Activated T-cell treated with anti-CD3 and anti-CD28 coated beads, Interleukin-2, amount 50 U/mL, for 1 hour (primary cell): Measurements from ENCODE around the gene FANCC.
A peak's percentile ranks its signal among the peaks of the same experiment; 100 is the strongest.

Experiments used
- DNase-seq: peaks from one replicate; pipeline ENCODE4 v3.0.0-alpha.2; 2020

The FANCC gene

GRCh38 chr9:95138474-95138873 is 179.0 kb downstream of the FANCC start:
- DNase-seq = no peak

- no peak for DNase-seq
Observed at GRCh38 chr9:95137587-95138145, 179.8 kb downstream of the FANCC start.

GRCh38 chr9:95135756-95136155 is 181.8 kb downstream of the FANCC start:
- DNase-seq = no peak

GRCh38 chr9:95134457-95134881 is 183.0 kb downstream of the FANCC start:
- no peak for DNase-seq

- no peak for DNase-seq
Observed at GRCh38 chr9:95133325-95133705, 184.2 kb downstream of the FANCC start.

GRCh38 chr9:95132366-95133324 is 184.9 kb downstream of the FANCC start:
- no peak for DNase-seq

- DNase-seq = peak; percentile 47
Observed at GRCh38 chr9:95131023-95131943, 186.2 kb downstream of the FANCC start.

- DNase-seq = no peak
Observed at GRCh38 chr9:95130484-95130883, 187.0 kb downstream of the FANCC start.

- no peak for DNase-seq
Observed at GRCh38 chr9:95129476-95130291, 187.8 kb downstream of the FANCC start.

GRCh38 chr9:95128177-95128524 is 189.4 kb downstream of the FANCC start:
- DNase-seq = no peak

GRCh38 chr9:95127249-95128176 is 190.0 kb downstream of the FANCC start:
- peak; percentile 71 for DNase-seq

GRCh38 chr9:95126739-95127138 is 190.8 kb downstream of the FANCC start:
- DNase-seq = no peak

- no peak for DNase-seq
Observed at GRCh38 chr9:95125652-95126051, 191.9 kb downstream of the FANCC start.

- no peak for DNase-seq
Observed at GRCh38 chr9:95124582-95125367, 192.7 kb downstream of the FANCC start.

GRCh38 chr9:95120781-95121370 is 196.6 kb downstream of the FANCC start:
- DNase-seq = no peak

GRCh38 chr9:95118596-95118995 is 198.9 kb downstream of the FANCC start:
- DNase-seq = no peak

GRCh38 chr9:95116808-95117204 is 200.7 kb downstream of the FANCC start:
- no peak for DNase-seq

GRCh38 chr9:95116002-95116807 is 201.3 kb downstream of the FANCC start:
- no peak for DNase-seq

GRCh38 chr9:95115104-95115503 is 202.4 kb downstream of the FANCC start:
- no peak for DNase-seq
